ELF-1 (cell line): ENCODE data around the gene NKX2-2.

ENCODE experiments used
- DNase-seq: peaks from one replicate; pipeline ENCODE4 v3.0.0-alpha.2; 2016; ENCODE audit warnings: low read depth, low spot score

NKX2-2 gene

GRCh38 chr20:21513881-21514540 lies at the start of gene NKX2-2:
NKX2-2 (minus strand) TSS chr20:21514064; CDS start chr20:21513669, 395 bp downstream.
- peak; percentile 49 for DNase-seq

- DNase-seq = no peak
Measured at GRCh38 chr20:21562656-21563055, 48.8 kb upstream of the NKX2-2 start.

- no peak for DNase-seq
Measured at GRCh38 chr20:21559305-21559704, 45.4 kb upstream of the NKX2-2 start.

GRCh38 chr20:21557241-21558020 lies 43.6 kb upstream of the NKX2-2 start:
- DNase-seq = no peak

- no peak for DNase-seq
Measured at GRCh38 chr20:21556398-21556797, 42.5 kb upstream of the NKX2-2 start.

GRCh38 chr20:21555470-21556120 lies 41.7 kb upstream of the NKX2-2 start:
- no peak for DNase-seq

GRCh38 chr20:21554985-21555384 lies 41.1 kb upstream of the NKX2-2 start:
- DNase-seq = no peak

GRCh38 chr20:21554376-21554890 lies 40.6 kb upstream of the NKX2-2 start:
- no peak for DNase-seq

- DNase-seq = no peak
Measured at GRCh38 chr20:21550587-21550986, 36.7 kb upstream of the NKX2-2 start.

- no peak for DNase-seq
Measured at GRCh38 chr20:21548390-21549035, 34.6 kb upstream of the NKX2-2 start.

- DNase-seq = no peak
Measured at GRCh38 chr20:21546355-21546754, 32.5 kb upstream of the NKX2-2 start.

GRCh38 chr20:21539512-21539911 lies 25.6 kb upstream of the NKX2-2 start:
- no peak for DNase-seq

GRCh38 chr20:21534886-21535285 lies 21.0 kb upstream of the NKX2-2 start:
- no peak for DNase-seq

GRCh38 chr20:21534453-21534852 lies 20.6 kb upstream of the NKX2-2 start:
- no peak for DNase-seq

- DNase-seq = no peak
Measured at GRCh38 chr20:21529863-21530262, 16.0 kb upstream of the NKX2-2 start.

- no peak for DNase-seq
Measured at GRCh38 chr20:21528870-21529269, 15.0 kb upstream of the NKX2-2 start.

GRCh38 chr20:21527908-21528307 lies 14.0 kb upstream of the NKX2-2 start:
- DNase-seq = no peak

GRCh38 chr20:21526776-21527175 lies 12.9 kb upstream of the NKX2-2 start:
- no peak for DNase-seq

- no peak for DNase-seq
Measured at GRCh38 chr20:21523895-21524294, 10.0 kb upstream of the NKX2-2 start.

GRCh38 chr20:21523281-21523868 lies 9.5 kb upstream of the NKX2-2 start:
- DNase-seq = peak; percentile 10

GRCh38 chr20:21522481-21523280 lies 8.8 kb upstream of the NKX2-2 start:
- DNase-seq = peak; percentile 20
